ENCODE measurements around the gene TMEM273. TPM values are rescaled to one million over a fixed set of nuclear protein-coding genes. Genes with fewer than 3 reads are reported as not detected.

The TMEM273 gene
- total RNA-seq, 1 donor from 2014 or later: 6.8 TPM

- H3K4me1 ChIP-seq (ENCODE audit: control insufficient read depth in 3 of 3, insufficient read depth in 3 of 3, low read length in 3 of 3): peaks cover 2 to 7% (median 3%) of the 10 kb centered on the region in 3 donors
- H3K4me3 ChIP-seq (ENCODE audit: low read length in 3 of 3): no peak overlapping the region
- H3K27me3 ChIP-seq (ENCODE audit: control insufficient read depth in 3 of 3, insufficient read depth in 3 of 3, low read length in 3 of 3): no peaks in the 10 kb centered on the region
- no peak overlapping the region for H3K9ac ChIP-seq (ENCODE audit: low read depth in 1 of 3, low read length in 3 of 3)
- H3K9me3 ChIP-seq (ENCODE audit: control insufficient read depth in 3 of 3, low read length in 3 of 3): no peaks in the 10 kb centered on the region
- H3K27ac ChIP-seq (ENCODE audit: low read depth, low read length): no peak overlapping the region
- H3K36me3 ChIP-seq (ENCODE audit: control insufficient read depth in 3 of 3, insufficient read depth in 3 of 3, low read length in 3 of 3): peaks cover 0 to 7% (median 0%) of the 10 kb centered on the region in 3 donors
Observed at GRCh38 chr10:49160110-49160509, 28.1 kb downstream of the TMEM273 start.

- Histone ChIP-seq H3K27me3 (ENCODE audit: control insufficient read depth in 3 of 3, insufficient read depth in 3 of 3, low read length in 3 of 3) (no peaks in the 10 kb centered on the region), H3K27ac (ENCODE audit: low read depth, low read length) (no peak overlapping the region), H3K4me1 (ENCODE audit: control insufficient read depth in 3 of 3, insufficient read depth in 3 of 3, low read length in 3 of 3) (peaks cover 2 to 3% (median 3%) of the 10 kb centered on the region in 3 donors), H3K9ac (ENCODE audit: low read depth in 1 of 3, low read length in 3 of 3) (no peak overlapping the region), H3K9me3 (ENCODE audit: control insufficient read depth in 3 of 3, low read length in 3 of 3) (no peaks in the 10 kb centered on the region), H3K36me3 (ENCODE audit: control insufficient read depth in 3 of 3, insufficient read depth in 3 of 3, low read length in 3 of 3) (peaks cover 0 to 5% (median 0%) of the 10 kb centered on the region in 3 donors), H3K4me3 (ENCODE audit: low read length in 3 of 3) (no peak overlapping the region)
Observed at GRCh38 chr10:49158915-49159314, 29.3 kb downstream of the TMEM273 start.

- Histone ChIP-seq H3K4me3 (ENCODE audit: low read length in 3 of 3) (no peak overlapping the region), H3K36me3 (ENCODE audit: control insufficient read depth in 3 of 3, insufficient read depth in 3 of 3, low read length in 3 of 3) (peaks cover 0 to 5% (median 0%) of the 10 kb centered on the region in 3 donors)
Observed at GRCh38 chr10:49158404-49158803, 29.8 kb downstream of the TMEM273 start.

GRCh38 chr10:49157229-49157628 lies 31.0 kb downstream of the TMEM273 start:
- Histone ChIP-seq H3K27ac (ENCODE audit: low read depth, low read length) (no peak overlapping the region), H3K36me3 (ENCODE audit: control insufficient read depth in 3 of 3, insufficient read depth in 3 of 3, low read length in 3 of 3) (peaks cover 0 to 5% (median 0%) of the 10 kb centered on the region in 3 donors)

More at GRCh38 chr10:49158404-49158803, 29.8 kb downstream of the TMEM273 start:
- Histone ChIP-seq H3K9ac (ENCODE audit: low read depth in 1 of 3, low read length in 3 of 3) (no peak overlapping the region), H3K4me1 (ENCODE audit: control insufficient read depth in 3 of 3, insufficient read depth in 3 of 3, low read length in 3 of 3) (peaks cover 2 to 3% (median 3%) of the 10 kb centered on the region in 3 donors), H3K27ac (ENCODE audit: low read depth, low read length) (no peak overlapping the region), H3K9me3 (ENCODE audit: control insufficient read depth in 3 of 3, low read length in 3 of 3) (no peaks in the 10 kb centered on the region), H3K27me3 (ENCODE audit: control insufficient read depth in 3 of 3, insufficient read depth in 3 of 3, low read length in 3 of 3) (no peaks in the 10 kb centered on the region)

GRCh38 chr10:49154641-49155040 lies 33.5 kb downstream of the TMEM273 start:
- Histone ChIP-seq H3K9ac (ENCODE audit: low read depth in 1 of 3, low read length in 3 of 3) (no peak overlapping the region), H3K27me3 (ENCODE audit: control insufficient read depth in 3 of 3, insufficient read depth in 3 of 3, low read length in 3 of 3) (no peaks in the 10 kb centered on the region), H3K27ac (ENCODE audit: low read depth, low read length) (no peak overlapping the region)

More at GRCh38 chr10:49157229-49157628, 31.0 kb downstream of the TMEM273 start:
- H3K9me3 ChIP-seq (ENCODE audit: control insufficient read depth in 3 of 3, low read length in 3 of 3): no peaks in the 10 kb centered on the region
- H3K4me1 ChIP-seq (ENCODE audit: control insufficient read depth in 3 of 3, insufficient read depth in 3 of 3, low read length in 3 of 3): peaks cover 2 to 3% (median 3%) of the 10 kb centered on the region in 3 donors
- no peaks in the 10 kb centered on the region for H3K27me3 ChIP-seq (ENCODE audit: control insufficient read depth in 3 of 3, insufficient read depth in 3 of 3, low read length in 3 of 3)
- no peak overlapping the region for H3K4me3 ChIP-seq (ENCODE audit: low read length in 3 of 3)
- H3K9ac ChIP-seq (ENCODE audit: low read depth in 1 of 3, low read length in 3 of 3): no peak overlapping the region

GRCh38 chr10:49153971-49154370 lies 34.2 kb downstream of the TMEM273 start:
- no peaks in the 10 kb centered on the region for H3K9me3 ChIP-seq (ENCODE audit: control insufficient read depth in 3 of 3, low read length in 3 of 3)
- no peak overlapping the region for H3K4me3 ChIP-seq (ENCODE audit: low read length in 3 of 3)
- H3K9ac ChIP-seq (ENCODE audit: low read depth in 1 of 3, low read length in 3 of 3): no peak overlapping the region
- peaks cover 0 to 5% (median 0%) of the 10 kb centered on the region in 3 donors for H3K36me3 ChIP-seq (ENCODE audit: control insufficient read depth in 3 of 3, insufficient read depth in 3 of 3, low read length in 3 of 3)
- no peak overlapping the region for H3K27ac ChIP-seq (ENCODE audit: low read depth, low read length)
- no peaks in the 10 kb centered on the region for H3K27me3 ChIP-seq (ENCODE audit: control insufficient read depth in 3 of 3, insufficient read depth in 3 of 3, low read length in 3 of 3)
- peaks cover 3 to 6% (median 6%) of the 10 kb centered on the region in 3 donors for H3K4me1 ChIP-seq (ENCODE audit: control insufficient read depth in 3 of 3, insufficient read depth in 3 of 3, low read length in 3 of 3)

More at GRCh38 chr10:49154641-49155040, 33.5 kb downstream of the TMEM273 start:
- H3K36me3 ChIP-seq (ENCODE audit: control insufficient read depth in 3 of 3, insufficient read depth in 3 of 3, low read length in 3 of 3): peaks cover 0 to 5% (median 0%) of the 10 kb centered on the region in 3 donors
- no peaks in the 10 kb centered on the region for H3K9me3 ChIP-seq (ENCODE audit: control insufficient read depth in 3 of 3, low read length in 3 of 3)
- H3K4me1 ChIP-seq (ENCODE audit: control insufficient read depth in 3 of 3, insufficient read depth in 3 of 3, low read length in 3 of 3): peaks cover 3 to 6% (median 4%) of the 10 kb centered on the region in 3 donors
- H3K4me3 ChIP-seq (ENCODE audit: low read length in 3 of 3): no peak overlapping the region

GRCh38 chr10:49153115-49153514 lies 35.1 kb downstream of the TMEM273 start:
- H3K9me3 ChIP-seq (ENCODE audit: control insufficient read depth in 3 of 3, low read length in 3 of 3): peaks cover 0 to 2% (median 0%) of the 10 kb centered on the region in 3 donors
- H3K9ac ChIP-seq (ENCODE audit: low read depth in 1 of 3, low read length in 3 of 3): no peak overlapping the region
- peaks cover 0 to 5% (median 0%) of the 10 kb centered on the region in 3 donors for H3K36me3 ChIP-seq (ENCODE audit: control insufficient read depth in 3 of 3, insufficient read depth in 3 of 3, low read length in 3 of 3)
- peaks cover 3 to 6% (median 6%) of the 10 kb centered on the region in 3 donors for H3K4me1 ChIP-seq (ENCODE audit: control insufficient read depth in 3 of 3, insufficient read depth in 3 of 3, low read length in 3 of 3)
- no peaks in the 10 kb centered on the region for H3K27me3 ChIP-seq (ENCODE audit: control insufficient read depth in 3 of 3, insufficient read depth in 3 of 3, low read length in 3 of 3)
- no peak overlapping the region for H3K27ac ChIP-seq (ENCODE audit: low read depth, low read length)
- no peak overlapping the region for H3K4me3 ChIP-seq (ENCODE audit: low read length in 3 of 3)

- Histone ChIP-seq H3K27ac (ENCODE audit: low read depth, low read length) (no peak overlapping the region), H3K27me3 (ENCODE audit: control insufficient read depth in 3 of 3, insufficient read depth in 3 of 3, low read length in 3 of 3) (no peaks in the 10 kb centered on the region), H3K9ac (ENCODE audit: low read depth in 1 of 3, low read length in 3 of 3) (no peak overlapping the region), H3K4me1 (ENCODE audit: control insufficient read depth in 3 of 3, insufficient read depth in 3 of 3, low read length in 3 of 3) (peaks cover 3 to 6% (median 6%) of the 10 kb centered on the region in 3 donors), H3K36me3 (ENCODE audit: control insufficient read depth in 3 of 3, insufficient read depth in 3 of 3, low read length in 3 of 3) (peaks cover 0 to 5% (median 0%) of the 10 kb centered on the region in 3 donors), H3K4me3 (ENCODE audit: low read length in 3 of 3) (no peak overlapping the region), H3K9me3 (ENCODE audit: control insufficient read depth in 3 of 3, low read length in 3 of 3) (peaks cover 0 to 2% (median 0%) of the 10 kb centered on the region in 3 donors)
Observed at GRCh38 chr10:49152663-49153062, 35.5 kb downstream of the TMEM273 start.

- Histone ChIP-seq H3K9ac (ENCODE audit: low read depth in 1 of 3, low read length in 3 of 3) (no peak overlapping the region), H3K4me3 (ENCODE audit: low read length in 3 of 3) (no peak overlapping the region), H3K36me3 (ENCODE audit: control insufficient read depth in 3 of 3, insufficient read depth in 3 of 3, low read length in 3 of 3) (peaks cover 0 to under 1% (median 0%) of the 10 kb centered on the region in 3 donors), H3K9me3 (ENCODE audit: control insufficient read depth in 3 of 3, low read length in 3 of 3) (peaks cover 0 to 3% (median 2%) of the 10 kb centered on the region in 3 donors), H3K27me3 (ENCODE audit: control insufficient read depth in 3 of 3, insufficient read depth in 3 of 3, low read length in 3 of 3) (no peaks in the 10 kb centered on the region), H3K27ac (ENCODE audit: low read depth, low read length) (no peak overlapping the region), H3K4me1 (ENCODE audit: control insufficient read depth in 3 of 3, insufficient read depth in 3 of 3, low read length in 3 of 3) (peaks cover 3 to 6% (median 6%) of the 10 kb centered on the region in 3 donors)
Observed at GRCh38 chr10:49152037-49152436, 36.2 kb downstream of the TMEM273 start.

GRCh38 chr10:49151481-49151880 lies 36.7 kb downstream of the TMEM273 start:
- H3K27ac ChIP-seq (ENCODE audit: low read depth, low read length): no peak overlapping the region
- H3K9ac ChIP-seq (ENCODE audit: low read depth in 1 of 3, low read length in 3 of 3): no peak overlapping the region
- H3K27me3 ChIP-seq (ENCODE audit: control insufficient read depth in 3 of 3, insufficient read depth in 3 of 3, low read length in 3 of 3): no peaks in the 10 kb centered on the region
- H3K4me3 ChIP-seq (ENCODE audit: low read length in 3 of 3): no peak overlapping the region
- no peaks in the 10 kb centered on the region for H3K36me3 ChIP-seq (ENCODE audit: control insufficient read depth in 3 of 3, insufficient read depth in 3 of 3, low read length in 3 of 3)
- peaks cover 0 to 3% (median 2%) of the 10 kb centered on the region in 3 donors for H3K9me3 ChIP-seq (ENCODE audit: control insufficient read depth in 3 of 3, low read length in 3 of 3)
- H3K4me1 ChIP-seq (ENCODE audit: control insufficient read depth in 3 of 3, insufficient read depth in 3 of 3, low read length in 3 of 3): peaks cover 3 to 6% (median 6%) of the 10 kb centered on the region in 3 donors
